ENCODE results near the gene COIL. TPM values are rescaled to one million over a fixed set of nuclear protein-coding genes. Genes with fewer than 3 reads are reported as not detected.
A peak's percentile ranks its signal among the peaks of the same experiment; 100 is the strongest.

COIL gene, protein sequence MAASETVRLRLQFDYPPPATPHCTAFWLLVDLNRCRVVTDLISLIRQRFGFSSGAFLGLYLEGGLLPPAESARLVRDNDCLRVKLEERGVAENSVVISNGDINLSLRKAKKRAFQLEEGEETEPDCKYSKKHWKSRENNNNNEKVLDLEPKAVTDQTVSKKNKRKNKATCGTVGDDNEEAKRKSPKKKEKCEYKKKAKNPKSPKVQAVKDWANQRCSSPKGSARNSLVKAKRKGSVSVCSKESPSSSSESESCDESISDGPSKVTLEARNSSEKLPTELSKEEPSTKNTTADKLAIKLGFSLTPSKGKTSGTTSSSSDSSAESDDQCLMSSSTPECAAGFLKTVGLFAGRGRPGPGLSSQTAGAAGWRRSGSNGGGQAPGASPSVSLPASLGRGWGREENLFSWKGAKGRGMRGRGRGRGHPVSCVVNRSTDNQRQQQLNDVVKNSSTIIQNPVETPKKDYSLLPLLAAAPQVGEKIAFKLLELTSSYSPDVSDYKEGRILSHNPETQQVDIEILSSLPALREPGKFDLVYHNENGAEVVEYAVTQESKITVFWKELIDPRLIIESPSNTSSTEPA
- total RNA-seq (10 to 100 TPM; 10.8 to 12.0 TPM), polyA plus RNA-seq (1 to 10 TPM; 7.4 to 9.0 TPM)
- long read RNA-seq, donor 1, transcript COIL-201 (7 exons, 2,650 nt), result major isoform, 11 of 22 reads
- long read RNA-seq, donor 1, partial matches to known transcripts, result 9 of 22 reads
- long read RNA-seq, donor 1, other reads (novel, unspliced or antisense), result 2 of 22 reads
- long read RNA-seq, donor 2, transcript COIL-201 (7 exons, 2,650 nt), result major isoform, 7 of 11 reads
- long read RNA-seq, donor 2, partial matches to known transcripts, result 3 of 11 reads
- long read RNA-seq, donor 2, other reads (novel, unspliced or antisense), result 1 of 11 reads

DNA sequence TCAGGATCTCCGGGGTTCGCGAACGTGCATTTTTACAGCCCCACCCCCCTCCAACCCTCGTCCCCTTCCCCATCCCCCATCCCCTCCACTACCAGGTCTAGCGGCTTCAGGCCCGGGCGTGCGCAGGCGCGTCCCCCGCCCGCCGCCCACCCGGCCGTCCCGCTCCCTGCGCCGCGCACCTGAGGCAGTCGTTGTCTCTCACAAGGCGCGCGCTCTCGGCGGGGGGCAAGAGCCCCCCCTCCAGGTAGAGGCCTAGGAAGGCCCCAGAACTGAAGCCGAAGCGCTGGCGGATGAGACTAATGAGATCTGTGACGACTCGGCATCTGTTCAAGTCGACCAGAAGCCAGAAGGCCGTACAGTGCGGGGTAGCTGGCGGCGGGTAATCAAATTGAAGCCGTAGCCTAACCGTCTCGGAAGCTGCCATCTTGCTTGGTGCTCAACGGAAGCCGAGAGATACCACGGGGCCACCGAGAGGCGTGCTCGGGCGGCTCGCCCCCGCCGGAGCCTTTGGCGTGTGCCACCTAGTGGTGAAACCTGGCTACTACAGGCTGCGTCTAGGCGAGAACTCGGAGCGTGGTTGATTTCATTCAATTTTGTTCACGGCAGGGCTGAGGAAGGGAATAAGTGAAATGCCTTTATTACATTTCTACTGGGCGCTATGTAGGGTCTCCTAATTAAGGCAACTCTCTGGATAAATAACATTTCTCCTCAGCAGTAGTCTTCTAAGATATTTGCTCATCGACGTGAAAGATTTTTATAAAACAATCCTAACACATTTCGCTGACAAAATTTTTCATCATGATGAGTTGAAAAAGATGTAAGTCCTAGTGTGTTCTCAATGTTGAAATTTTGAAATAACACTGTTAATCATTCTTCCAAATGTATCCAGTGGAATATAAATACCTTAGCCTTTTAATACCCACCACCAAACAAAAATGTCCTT is at the start of gene COIL:
COIL (minus strand) TSS at position 455 of the 943 bp plus-strand sequence; CDS start at position 424, 31 bp downstream.
- ATAC-seq (ENCODE audit: low FRiP score), result peak; percentile 99
- DNase-seq, result peak; percentile 95 to 97
- Histone ChIP-seq H3K36me3 (ENCODE audit: control insufficient read depth in 1 of 2, insufficient read depth in 2 of 2, low read length in 1 of 2) (no peaks in the 10 kb centered on the region), H3K4me3 (ENCODE audit: low read length in 2 of 2) (peak within 1 kb of the TSS; percentile 99 to 100), H3K27me3 (ENCODE audit: control insufficient read depth in 1 of 2, insufficient read depth in 2 of 2, low read length in 1 of 2) (no peaks in the 10 kb centered on the region), H3K4me1 (ENCODE audit: control insufficient read depth in 1 of 2, insufficient read depth in 2 of 2, low read length in 2 of 2) (no peaks in the 10 kb centered on the region), H3K27ac (ENCODE audit: low read depth in 1 of 2, low read length in 2 of 2) (peak within 1 kb of the TSS in 1 of 2 donors; percentile 74), H3K9me3 (ENCODE audit: control insufficient read depth, low read length) (no peaks in the 10 kb centered on the region)
- intact Hi-C loops (cut with DNase I), result loop anchor here in 1 of 2 donors (5.0 kb wide), 1 partner anchor 49 kb away; the partner anchor contains the start of gene TRIM25
- WGBS, 2 donors, result 3% methylated on average over 58 to 59 of the region's 59 CpGs

DNA sequence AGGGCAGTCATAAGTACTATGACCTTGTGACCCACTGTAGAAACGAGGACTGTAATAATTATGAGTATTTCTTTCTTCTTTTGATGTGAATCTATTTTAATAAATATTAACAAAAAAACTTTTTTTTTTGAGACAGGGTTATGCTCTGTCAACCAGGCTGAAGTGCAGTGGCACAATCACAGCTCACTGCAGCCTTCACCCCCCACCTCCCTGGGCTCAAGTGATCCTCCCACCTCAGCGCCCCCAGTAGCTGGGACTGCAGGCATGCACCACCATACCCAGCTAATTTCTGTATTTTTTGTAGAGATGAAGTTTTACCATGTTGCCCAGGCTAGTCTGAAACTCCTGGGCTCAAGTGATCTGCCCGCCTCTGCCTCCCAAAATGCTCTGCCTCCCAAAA is 49.6 kb upstream of the COIL start:
- Histone ChIP-seq H3K36me3 (ENCODE audit: control insufficient read depth in 1 of 2, insufficient read depth in 2 of 2, low read length in 1 of 2) (peaks cover 0 to 2% of the 10 kb centered on the region in 2 donors), H3K4me1 (ENCODE audit: control insufficient read depth in 1 of 2, insufficient read depth in 2 of 2, low read length in 2 of 2) (no peaks in the 10 kb centered on the region), H3K9me3 (ENCODE audit: control insufficient read depth, low read length) (peaks cover 2% of the 10 kb centered on the region), H3K27ac (ENCODE audit: low read depth in 1 of 2, low read length in 2 of 2) (no peak overlapping the region), H3K27me3 (ENCODE audit: control insufficient read depth in 1 of 2, insufficient read depth in 2 of 2, low read length in 1 of 2) (no peaks in the 10 kb centered on the region), H3K4me3 (ENCODE audit: low read length in 2 of 2) (no peak overlapping the region)
- no peak for DNase-seq
- 73 to 78% methylated on average over 3 of the region's 3 CpGs for WGBS, 2 donors
- no peak for ATAC-seq (ENCODE audit: low FRiP score)
- intact Hi-C loops (cut with DNase I), result no loop called here

DNA sequence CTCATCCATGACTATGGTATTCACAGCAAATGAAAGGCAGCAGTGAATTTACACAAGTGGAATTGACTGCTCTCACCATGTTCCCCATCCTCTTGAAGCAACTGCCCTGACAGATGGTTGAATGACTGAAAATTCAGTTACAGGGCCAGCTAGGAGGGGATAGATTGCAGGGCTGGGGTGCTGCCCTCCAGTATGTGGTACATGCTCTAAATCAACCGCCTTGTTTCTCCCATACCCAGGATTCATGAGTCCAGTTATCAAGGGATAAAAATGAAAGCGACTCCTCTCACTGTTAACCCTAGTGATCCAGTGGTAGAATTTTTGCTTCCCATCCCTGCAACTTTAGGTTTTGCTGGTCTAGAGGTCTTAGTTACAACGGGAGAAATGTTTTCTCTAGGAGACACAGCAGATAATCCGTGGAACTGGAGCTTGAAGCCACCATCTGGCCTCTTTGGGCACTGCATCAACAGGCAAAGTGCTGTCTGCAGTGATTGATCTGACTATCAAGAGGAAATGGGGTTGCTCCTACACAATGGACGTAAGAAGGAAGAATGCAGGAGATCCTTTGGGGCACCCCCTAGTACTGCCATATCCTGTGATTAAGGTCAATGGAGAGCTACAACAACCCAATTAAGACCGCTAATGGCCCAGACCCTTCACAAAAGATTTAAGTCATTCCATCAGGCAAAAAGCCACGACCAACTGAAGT is 49.0 kb upstream of the COIL start:
- Histone ChIP-seq H3K9me3 (ENCODE audit: control insufficient read depth, low read length) (peaks cover 2% of the 10 kb centered on the region), H3K4me1 (ENCODE audit: control insufficient read depth in 1 of 2, insufficient read depth in 2 of 2, low read length in 2 of 2) (no peaks in the 10 kb centered on the region), H3K4me3 (ENCODE audit: low read length in 2 of 2) (no peak overlapping the region), H3K36me3 (ENCODE audit: control insufficient read depth in 1 of 2, insufficient read depth in 2 of 2, low read length in 1 of 2) (peaks cover 0 to 2% of the 10 kb centered on the region in 2 donors), H3K27me3 (ENCODE audit: control insufficient read depth in 1 of 2, insufficient read depth in 2 of 2, low read length in 1 of 2) (no peaks in the 10 kb centered on the region), H3K27ac (ENCODE audit: low read depth in 1 of 2, low read length in 2 of 2) (no peak overlapping the region)
- WGBS, 2 donors, result 32 to 34% methylated on average over 7 of the region's 7 CpGs
- DNase-seq (no peak), ATAC-seq (ENCODE audit: low FRiP score) (peak; percentile 72)
- intact Hi-C loops (cut with DNase I), result no loop called here

DNA sequence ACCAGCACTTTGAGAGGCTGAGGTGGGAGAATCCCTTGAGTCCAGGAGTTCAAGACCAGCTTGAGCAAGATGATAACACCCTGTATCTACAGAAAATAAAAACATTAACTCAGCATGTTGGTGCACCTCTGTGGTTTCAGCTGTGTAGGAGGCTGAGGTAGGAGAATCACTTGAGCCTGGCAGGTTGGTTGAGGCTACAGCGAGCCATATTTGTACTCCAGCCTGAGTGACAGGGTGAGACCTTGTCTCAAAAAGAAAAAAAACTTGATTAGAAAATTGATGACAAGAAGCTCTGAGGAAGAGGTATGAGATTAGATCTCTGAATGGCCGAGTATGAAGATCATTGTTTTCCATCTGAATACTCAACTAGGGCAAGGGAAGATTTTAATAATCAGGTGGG is 48.1 kb upstream of the COIL start:
- no peaks in the 10 kb centered on the region for H3K27me3 ChIP-seq (ENCODE audit: control insufficient read depth in 1 of 2, insufficient read depth in 2 of 2, low read length in 1 of 2)
- no peak overlapping the region for H3K27ac ChIP-seq (ENCODE audit: low read depth in 1 of 2, low read length in 2 of 2)
- DNase-seq, result no peak
- 87 to 98% methylated on average over 2 of the region's 2 CpGs for WGBS, 2 donors
- intact Hi-C loops (cut with DNase I), result no loop called here
- ATAC-seq (ENCODE audit: low FRiP score), result no peak
- H3K9me3 ChIP-seq (ENCODE audit: control insufficient read depth, low read length), result peaks cover 2% of the 10 kb centered on the region
- H3K4me3 ChIP-seq (ENCODE audit: low read length in 2 of 2), result no peak overlapping the region
- peaks cover 0 to 2% of the 10 kb centered on the region in 2 donors for H3K36me3 ChIP-seq (ENCODE audit: control insufficient read depth in 1 of 2, insufficient read depth in 2 of 2, low read length in 1 of 2)
- no peaks in the 10 kb centered on the region for H3K4me1 ChIP-seq (ENCODE audit: control insufficient read depth in 1 of 2, insufficient read depth in 2 of 2, low read length in 2 of 2)

DNA sequence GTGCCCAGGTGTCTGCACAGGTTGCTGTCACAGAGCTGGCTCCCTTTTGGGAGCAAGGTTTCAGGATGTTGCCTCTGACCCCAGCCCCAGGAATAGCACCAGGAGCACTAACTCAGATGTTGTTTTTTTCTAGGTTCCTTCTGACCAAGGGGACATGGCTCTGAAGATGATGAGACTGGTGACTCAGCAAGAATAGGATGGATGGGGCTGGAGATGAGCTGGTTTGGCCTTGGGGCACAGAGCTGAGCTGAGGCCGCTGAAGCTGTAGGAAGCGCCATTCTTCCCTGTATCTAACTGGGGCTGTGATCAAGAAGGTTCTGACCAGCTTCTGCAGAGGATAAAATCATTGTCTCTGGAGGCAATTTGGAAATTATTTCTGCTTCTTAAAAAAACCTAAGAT is 45.2 kb upstream of the COIL start:
- H3K4me3 ChIP-seq (ENCODE audit: low read length in 2 of 2), result no peak overlapping the region
- ATAC-seq (ENCODE audit: low FRiP score) (no peak), DNase-seq (no peak)
- H3K36me3 ChIP-seq (ENCODE audit: control insufficient read depth in 1 of 2, insufficient read depth in 2 of 2, low read length in 1 of 2), result peaks cover 0 to 3% of the 10 kb centered on the region in 2 donors
- intact Hi-C loops (cut with DNase I), result no loop called here
- H3K4me1 ChIP-seq (ENCODE audit: control insufficient read depth in 1 of 2, insufficient read depth in 2 of 2, low read length in 2 of 2), result no peaks in the 10 kb centered on the region
- H3K27me3 ChIP-seq (ENCODE audit: control insufficient read depth in 1 of 2, insufficient read depth in 2 of 2, low read length in 1 of 2), result no peaks in the 10 kb centered on the region
- H3K9me3 ChIP-seq (ENCODE audit: control insufficient read depth, low read length), result no peaks in the 10 kb centered on the region
- no peak overlapping the region for H3K27ac ChIP-seq (ENCODE audit: low read depth in 1 of 2, low read length in 2 of 2)
- WGBS, 2 donors, result 95 to 100% methylated on average over 2 of the region's 2 CpGs

DNA sequence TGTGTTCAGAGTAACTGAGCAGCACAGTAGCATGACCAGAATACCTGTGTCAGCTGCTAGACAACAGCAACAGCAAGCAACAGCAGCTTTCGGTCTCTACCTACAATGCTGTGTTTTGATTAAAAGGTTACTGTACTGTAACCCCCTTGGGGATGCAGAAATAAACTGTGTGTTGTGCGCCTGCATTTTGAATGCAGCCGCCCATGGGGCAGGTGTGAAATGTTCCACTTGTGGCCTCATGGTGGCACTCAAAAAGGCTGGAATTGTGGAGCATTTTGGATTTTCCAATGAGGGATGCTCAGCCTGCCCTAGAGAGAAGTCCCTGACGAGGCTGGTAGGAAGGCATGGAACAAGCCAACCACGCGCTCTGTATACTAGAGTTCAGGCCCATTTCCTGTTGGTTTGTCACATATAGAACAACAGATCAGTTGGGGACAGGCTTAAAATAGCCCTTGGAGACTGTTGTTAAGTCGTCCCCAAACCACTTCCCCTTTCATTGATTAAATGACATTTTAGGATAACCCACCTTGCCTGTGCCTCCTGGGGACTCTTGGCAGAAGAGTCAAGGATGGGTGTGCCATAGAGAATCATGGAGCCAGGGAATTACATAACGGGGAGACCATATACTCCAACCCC is 44.2 kb upstream of the COIL start:
- WGBS, 2 donors, result 59 to 65% methylated on average over 8 of the region's 8 CpGs
- Histone ChIP-seq H3K27me3 (ENCODE audit: control insufficient read depth in 1 of 2, insufficient read depth in 2 of 2, low read length in 1 of 2) (no peaks in the 10 kb centered on the region), H3K36me3 (ENCODE audit: control insufficient read depth in 1 of 2, insufficient read depth in 2 of 2, low read length in 1 of 2) (peaks cover 0 to 9% of the 10 kb centered on the region in 2 donors), H3K9me3 (ENCODE audit: control insufficient read depth, low read length) (no peaks in the 10 kb centered on the region), H3K4me1 (ENCODE audit: control insufficient read depth in 1 of 2, insufficient read depth in 2 of 2, low read length in 2 of 2) (no peaks in the 10 kb centered on the region), H3K4me3 (ENCODE audit: low read length in 2 of 2) (no peak overlapping the region), H3K27ac (ENCODE audit: low read depth in 1 of 2, low read length in 2 of 2) (no peak overlapping the region)
- no peak for DNase-seq
- peak; percentile 50 for ATAC-seq (ENCODE audit: low FRiP score)
- intact Hi-C loops (cut with DNase I), result loop anchor here in 1 of 2 donors (2.0 kb wide), 1 partner anchor 110 kb away; no protein-coding TSS in a partner anchor

DNA sequence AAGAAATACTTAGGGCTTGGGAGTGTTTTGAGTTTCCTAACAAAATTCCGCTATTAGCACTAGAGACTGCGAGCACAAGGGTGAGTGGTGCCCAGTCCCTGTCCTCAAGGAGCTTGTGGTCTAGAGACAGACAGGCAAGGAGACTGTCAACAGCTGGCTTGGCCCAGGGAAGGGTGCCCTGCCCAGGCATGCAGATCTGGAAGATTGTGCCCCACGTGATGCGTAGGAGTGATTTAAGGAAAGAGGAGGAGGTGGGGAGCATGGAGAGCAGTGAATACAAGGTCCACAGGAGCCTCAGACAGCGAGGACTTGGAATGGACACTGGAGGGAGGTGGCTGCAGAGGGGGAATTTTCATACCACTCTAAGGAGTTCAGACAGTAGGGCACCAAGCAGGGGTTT is 42.1 kb upstream of the COIL start:
- H3K4me1 ChIP-seq (ENCODE audit: control insufficient read depth in 1 of 2, insufficient read depth in 2 of 2, low read length in 2 of 2), result no peaks in the 10 kb centered on the region
- H3K4me3 ChIP-seq (ENCODE audit: low read length in 2 of 2), result no peak overlapping the region
- DNase-seq (no peak), ATAC-seq (ENCODE audit: low FRiP score) (no peak)
- no peaks in the 10 kb centered on the region for H3K27me3 ChIP-seq (ENCODE audit: control insufficient read depth in 1 of 2, insufficient read depth in 2 of 2, low read length in 1 of 2)
- H3K36me3 ChIP-seq (ENCODE audit: control insufficient read depth in 1 of 2, insufficient read depth in 2 of 2, low read length in 1 of 2), result peaks cover 0 to 9% of the 10 kb centered on the region in 2 donors
- H3K27ac ChIP-seq (ENCODE audit: low read depth in 1 of 2, low read length in 2 of 2), result no peak overlapping the region
- WGBS, 2 donors, result 87 to 91% methylated on average over 5 of the region's 5 CpGs
- intact Hi-C loops (cut with DNase I), result loop anchor here in 1 of 2 donors (2.0 kb wide), 1 partner anchor 110 kb away; no protein-coding TSS in a partner anchor
- H3K9me3 ChIP-seq (ENCODE audit: control insufficient read depth, low read length), result no peaks in the 10 kb centered on the region

Data from aorta (tissue), 5 donors.